GM19193 (cell line): ENCODE results near the gene ITIH1.
A peak's percentile ranks its signal among the peaks of the same experiment; 100 is the strongest.

Experiments used
- POLR2A ChIP-seq: IDR thresholded peaks from 4 replicates; pipeline ENCODE4 v1.6.1; 2011; ENCODE audit not compliant: insufficient read depth, insufficient read length; ENCODE audit errors: extremely low read depth

ITIH1 gene

DNA sequence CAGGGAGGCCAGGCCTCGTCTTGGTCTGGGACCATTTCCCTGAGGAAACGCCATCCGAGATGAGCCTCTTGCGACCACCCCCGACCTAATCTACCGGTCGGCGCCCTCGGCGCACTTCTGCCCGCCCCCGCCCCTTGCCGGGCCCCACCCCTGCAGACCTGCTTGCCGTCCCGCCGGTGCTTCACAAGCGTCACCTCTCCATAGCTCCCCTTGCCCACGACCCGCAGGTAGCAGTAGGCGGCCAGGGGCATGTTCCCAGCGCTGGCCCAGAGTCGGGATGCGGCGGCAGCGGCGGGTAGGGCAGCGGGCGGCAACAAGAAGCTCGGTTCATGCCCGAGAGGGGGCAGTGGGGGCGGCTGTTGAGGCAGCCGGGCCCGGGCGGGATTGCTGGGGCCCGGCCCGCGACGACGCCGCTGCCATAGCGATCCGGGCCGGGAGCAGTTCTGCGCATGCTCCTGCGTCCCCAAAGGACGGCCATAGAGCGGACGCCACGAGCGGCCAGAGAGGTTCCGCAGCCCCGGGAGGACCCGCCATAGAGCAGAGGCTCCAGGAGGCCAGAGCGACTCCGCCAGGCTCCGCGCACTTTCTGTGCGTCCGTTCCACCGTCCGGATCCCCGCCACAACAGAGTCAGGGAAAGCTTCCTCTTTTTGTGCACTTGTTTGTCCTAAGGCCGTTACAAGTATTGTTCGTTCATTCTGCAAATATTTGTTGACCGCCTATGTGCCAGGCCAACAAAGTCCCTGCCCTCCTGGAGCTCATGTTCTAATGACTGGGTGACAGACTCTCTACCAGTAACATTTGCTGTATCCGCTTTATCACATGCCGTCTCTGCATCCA lies 6.7 kb upstream of the ITIH1 start, which contains the start of gene NEK4:
Gene NEK4, minus strand, starts transcription at position 445 of the 838 bp plus-strand sequence. Its CDS starts 194 bp downstream, at position 251.
- TF ChIP-seq POLR2A, result peak; percentile 96

DNA sequence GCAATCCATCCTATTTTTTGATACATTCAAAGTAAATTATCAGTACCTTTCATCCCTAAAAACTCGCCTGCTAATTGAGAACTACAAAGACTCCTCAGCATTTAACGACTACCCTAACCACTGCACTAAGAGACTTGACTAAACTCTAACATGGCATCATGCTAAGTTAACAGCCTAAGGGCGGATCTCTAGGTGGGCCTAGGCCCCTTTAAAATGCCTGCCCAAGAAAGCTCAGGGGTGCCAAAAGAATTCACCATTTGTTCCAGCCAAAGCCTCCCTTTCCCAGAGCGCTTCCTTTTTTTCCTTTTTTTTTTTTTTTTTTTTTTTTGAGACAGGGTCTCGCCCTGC lies 6.1 kb upstream of the ITIH1 start:
- TF ChIP-seq POLR2A, result no peak

DNA sequence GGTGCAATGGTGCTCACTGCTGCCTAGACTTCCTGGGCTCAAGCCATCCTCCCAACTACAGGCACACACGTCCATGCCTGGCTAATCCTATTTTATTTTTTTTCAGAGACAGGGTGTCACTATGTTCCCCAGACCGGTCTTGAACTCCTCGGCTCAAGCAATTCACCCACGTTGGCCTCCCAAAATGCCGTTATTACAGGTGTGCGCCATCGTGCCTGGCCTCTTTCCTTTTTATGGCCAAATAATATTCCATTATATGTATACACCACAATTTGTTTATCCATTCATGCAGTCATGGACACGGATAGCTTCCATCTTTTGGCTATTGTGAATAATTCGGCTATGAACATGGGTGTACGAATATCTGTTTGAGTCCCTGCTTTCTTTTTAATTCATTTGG lies 5.7 kb upstream of the ITIH1 start:
- TF ChIP-seq POLR2A, result no peak

DNA sequence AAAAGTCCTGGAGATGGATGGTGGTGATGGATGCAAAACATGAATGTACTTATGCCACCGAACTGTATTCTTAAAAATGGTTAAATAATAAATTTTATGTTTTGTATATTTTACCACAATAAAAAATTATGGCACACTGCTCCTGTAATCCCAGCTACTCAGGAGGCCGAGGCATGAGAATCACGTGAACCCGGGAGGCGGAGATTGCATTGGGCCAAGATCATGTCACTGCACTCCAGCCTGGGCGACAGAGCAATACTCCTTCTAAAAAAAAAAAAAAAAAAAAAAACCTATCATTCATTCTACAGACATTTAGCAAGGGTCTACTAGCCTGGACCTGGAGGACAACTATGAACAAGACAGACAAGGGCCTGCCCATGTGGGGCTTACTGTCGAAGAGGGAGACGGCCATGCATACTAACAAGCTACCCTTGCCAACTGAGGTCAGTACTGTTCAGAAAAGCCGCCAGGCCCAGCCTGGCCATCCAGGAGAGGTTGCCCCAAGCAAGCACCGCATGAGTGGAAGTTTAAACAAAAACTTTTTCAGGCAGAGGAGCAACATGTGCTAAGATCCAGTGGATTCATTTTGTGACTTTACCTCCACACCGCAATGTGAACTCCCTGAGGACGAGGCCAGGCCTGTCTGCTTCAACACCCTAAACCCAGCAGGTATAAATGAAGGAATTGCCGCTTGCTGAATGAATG lies 3.9 kb upstream of the ITIH1 start:
- no peak for TF ChIP-seq POLR2A

DNA sequence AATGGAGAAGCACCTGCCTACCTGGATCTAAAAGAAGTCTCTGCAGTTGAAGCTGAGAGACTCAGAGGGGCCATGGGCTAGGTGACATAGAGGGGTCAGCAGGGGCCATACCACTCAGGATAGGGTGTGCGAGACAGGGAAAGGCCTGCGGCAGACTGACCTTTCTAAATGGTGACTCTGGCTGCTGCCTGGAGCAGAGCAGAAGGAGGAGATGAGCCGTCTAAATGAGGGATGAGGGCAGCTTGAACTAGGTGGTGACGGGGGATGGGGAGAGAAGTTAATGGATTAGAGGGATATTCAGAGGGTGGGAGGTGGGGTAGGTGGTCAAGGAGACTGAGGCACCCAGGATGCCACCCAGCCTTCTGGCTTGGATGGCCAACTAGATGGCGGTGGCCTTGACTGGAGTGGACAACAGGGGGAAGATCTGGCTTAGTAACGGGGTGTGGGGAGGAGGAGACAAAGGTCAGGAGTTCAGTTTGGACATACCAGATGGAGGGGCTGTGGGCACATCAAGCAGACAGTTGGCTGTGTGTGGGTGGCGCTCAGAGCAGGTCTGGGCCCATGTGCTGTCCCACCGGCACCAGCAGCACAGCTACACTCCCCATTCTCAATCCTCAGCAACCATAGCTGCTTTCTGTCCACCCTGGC lies 3.2 kb upstream of the ITIH1 start:
- no peak for TF ChIP-seq POLR2A

DNA sequence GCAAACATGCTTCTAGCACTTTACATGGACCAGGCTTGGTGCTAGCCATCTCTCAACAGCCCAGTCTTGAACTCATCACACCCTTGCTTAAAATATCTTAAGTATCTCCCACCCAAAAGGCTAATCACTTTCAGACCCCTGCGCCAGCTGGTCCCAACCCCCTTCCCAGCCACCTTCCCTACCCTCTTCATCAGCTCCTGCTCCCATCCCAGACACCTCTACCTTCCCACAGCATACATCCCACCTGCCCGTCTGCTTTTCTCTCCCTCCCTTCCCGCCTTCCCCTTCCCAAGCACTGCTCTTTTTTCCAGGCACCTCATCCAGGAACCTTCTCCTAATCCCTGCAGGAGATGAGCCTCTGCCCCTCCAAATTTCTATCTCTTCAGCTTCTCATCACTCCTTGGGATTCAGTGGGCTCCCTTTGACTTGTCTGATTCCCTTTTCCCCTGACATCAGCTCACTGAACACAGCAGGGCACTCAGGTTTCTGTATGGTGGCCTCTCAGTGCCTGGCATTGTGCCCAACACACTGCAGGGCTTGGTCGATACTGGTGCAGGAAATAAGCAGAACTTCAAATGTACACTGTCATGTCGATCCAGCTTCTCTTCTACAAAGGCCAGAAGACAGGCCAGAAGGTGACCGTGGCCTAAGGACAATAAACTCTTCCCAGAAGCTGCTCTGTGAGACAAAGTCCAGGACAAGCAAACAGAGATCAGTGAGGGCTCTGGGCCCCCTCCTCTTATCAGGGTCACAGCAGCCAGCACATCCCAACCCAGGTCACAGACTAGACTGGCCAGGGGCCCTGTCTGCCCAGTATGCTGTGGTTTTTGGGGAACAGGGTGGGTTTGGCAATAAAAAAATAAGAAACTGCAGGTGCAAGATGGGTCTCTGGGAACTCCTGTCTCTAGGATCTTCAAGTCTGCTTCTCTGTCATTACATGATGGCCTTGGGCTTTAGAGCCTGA lies 2.2 kb upstream of the ITIH1 start:
- no peak for TF ChIP-seq POLR2A

DNA sequence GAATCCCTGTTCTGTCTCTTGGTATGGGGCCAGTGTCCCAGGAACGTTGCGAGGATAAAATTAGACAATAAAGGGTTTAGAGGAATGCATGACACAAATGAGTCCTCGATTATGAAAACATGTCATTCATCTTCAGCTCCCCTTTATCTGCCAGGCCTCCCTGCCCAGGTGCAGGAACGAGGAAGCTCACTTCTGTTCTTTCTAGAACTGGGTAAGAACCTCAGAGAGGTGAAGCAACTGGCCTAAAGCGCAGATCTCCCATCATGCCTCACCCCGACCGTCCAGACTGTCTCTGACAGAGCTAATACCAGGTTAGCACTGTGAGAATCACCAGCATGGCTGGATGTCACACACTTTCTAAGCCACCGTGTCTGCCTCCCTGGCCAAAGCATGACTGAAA lies 1.5 kb upstream of the ITIH1 start:
- TF ChIP-seq POLR2A, result no peak

DNA sequence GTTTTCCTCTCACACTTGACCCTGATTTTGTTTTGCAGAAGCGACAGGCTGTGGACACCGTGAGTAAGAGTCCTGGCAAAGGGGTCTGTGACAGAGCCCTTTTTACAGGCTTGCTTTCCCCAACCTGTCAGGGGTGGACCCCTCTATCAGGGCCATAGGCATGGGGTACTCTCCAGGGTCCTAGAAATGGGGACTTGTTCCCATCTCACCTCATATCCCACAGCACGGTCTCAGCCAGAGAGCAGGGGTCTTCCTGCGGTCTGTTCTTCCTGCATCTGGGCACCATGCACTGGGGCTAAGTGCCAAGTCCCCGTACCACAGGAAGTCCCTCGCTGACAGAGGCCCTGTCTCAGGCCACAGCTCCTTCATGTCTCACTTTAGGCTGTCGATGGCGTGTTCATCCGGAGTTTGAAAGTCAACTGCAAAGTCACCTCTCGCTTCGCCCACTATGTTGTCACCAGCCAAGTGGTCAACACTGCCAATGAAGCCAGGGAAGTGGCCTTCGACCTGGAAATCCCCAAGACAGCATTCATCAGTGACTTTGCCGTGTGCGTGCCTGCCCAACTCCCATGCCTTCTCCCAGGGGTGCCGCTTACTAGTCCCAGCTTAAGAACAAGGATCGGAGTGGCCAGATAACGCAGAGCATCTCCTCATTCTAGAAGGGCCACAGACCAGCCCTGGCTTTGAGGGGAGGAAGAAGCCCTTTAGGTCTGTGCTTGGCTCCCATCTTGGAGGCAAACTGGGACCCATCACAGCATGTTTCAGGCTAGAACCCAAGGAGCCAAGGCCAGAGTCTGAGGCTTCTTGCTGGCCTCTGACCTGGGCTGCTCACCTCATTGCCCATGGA lies 783 bp downstream of the ITIH1 start:
- TF ChIP-seq POLR2A, result no peak

DNA sequence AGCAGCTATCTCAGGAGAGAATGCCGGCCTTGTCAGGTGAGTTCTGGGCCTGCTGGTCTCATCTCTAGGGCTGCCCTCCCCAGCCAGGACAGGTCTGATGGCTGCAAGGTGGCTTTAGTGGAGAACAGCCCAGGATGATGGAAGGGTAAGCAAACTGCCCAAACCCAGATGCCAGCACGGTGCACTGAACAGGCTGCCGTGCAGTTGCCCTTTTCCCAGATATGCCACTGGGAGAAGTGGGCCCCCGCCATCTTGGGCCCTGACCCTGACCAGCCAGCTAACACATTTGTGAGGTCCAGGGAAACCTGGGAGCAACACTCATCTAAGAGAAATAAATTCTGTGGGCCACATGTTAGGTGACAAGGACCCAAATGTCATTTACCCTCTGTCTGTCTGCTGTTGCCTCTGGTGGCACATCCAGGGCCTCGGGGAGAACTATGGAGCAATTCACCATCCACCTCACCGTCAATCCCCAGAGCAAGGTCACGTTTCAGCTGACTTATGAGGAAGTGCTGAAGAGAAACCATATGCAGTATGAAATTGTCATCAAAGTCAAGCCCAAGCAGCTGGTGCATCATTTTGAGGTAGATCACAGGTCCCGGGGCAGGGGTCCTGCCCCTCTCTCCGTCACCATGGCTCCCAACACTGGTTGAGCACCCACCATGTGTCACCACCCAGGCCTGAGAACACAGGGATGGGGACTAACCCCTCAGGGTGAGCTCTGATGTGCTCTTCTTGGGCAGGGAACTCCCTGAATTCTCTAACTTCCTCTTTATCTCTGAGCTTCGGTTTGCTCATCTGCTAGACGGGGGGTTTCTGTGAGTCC lies 1.8 kb downstream of the ITIH1 start:
- TF ChIP-seq POLR2A, result no peak

DNA sequence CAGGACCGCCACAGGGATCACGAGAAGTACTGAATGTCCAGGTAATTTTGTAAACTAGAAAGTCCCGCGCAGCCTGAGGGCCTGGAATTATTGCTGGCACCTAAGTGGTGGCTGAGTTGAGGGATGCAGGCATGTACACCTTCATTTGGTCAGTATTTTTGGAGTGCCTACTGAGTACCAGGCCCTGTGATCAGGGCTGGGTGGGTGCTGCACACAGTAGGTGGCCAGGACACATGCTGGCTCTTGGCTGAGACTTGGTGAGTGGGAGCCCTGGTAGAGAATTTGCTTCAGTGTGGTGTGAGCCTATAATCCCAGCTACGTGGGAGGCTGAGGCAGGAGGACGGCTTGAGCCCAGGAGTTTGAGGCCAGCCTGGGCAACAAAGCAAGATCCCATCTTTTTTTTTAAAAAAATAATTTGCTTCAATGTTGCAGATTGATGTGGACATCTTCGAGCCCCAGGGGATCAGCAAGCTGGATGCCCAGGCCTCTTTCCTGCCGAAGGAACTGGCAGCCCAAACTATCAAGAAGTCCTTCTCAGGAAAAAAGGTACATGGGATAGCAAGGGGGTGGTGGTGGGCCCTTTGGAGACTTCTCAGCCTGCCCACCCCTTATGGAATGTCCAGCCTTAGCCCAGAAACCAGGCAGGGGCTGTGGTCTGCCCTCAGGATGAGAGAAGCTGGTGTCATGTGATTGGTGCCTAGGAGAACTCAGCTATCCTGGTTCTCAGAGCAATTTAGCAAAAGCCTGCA lies 2.6 kb downstream of the ITIH1 start:
- TF ChIP-seq POLR2A, result no peak

DNA sequence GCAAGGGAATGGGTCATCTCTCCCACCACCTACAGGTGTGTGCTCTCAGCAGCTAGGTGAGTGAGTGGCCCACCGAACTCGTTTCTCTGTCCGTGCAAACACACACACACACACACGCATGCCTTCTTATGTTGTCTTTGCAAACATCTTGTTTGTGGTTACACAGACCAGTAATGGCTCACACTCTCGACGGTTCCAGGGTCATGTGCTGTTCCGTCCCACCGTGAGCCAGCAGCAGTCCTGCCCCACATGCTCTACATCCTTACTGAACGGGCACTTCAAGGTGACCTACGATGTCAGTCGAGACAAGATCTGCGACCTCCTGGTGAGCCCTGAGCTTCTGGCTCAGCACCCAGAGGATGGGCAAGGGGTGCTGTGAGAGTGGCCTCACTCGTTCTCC lies 4.3 kb downstream of the ITIH1 start:
- TF ChIP-seq POLR2A, result no peak
